GM21423 (cell line): ENCODE measurements around the gene RAB32.
"Not testable (repeated sequence)": the region's sequence is repeated elsewhere in the genome, so short reads cannot be mapped to it uniquely, and the experiment has no call there.

Experiments used
- ATAC-seq: cut with Tn5 transposase; IDR thresholded peaks from one replicate; pipeline ENCODE4 v1.9.1; 2021; ENCODE audit warnings: mild to moderate bottlenecking, moderate library complexity; ENCODE audit not compliant: unreplicated experiment

Gene RAB32

GRCh38 chr6:146543211-146543939 is at the start of gene RAB32:
Gene RAB32, plus strand, starts transcription at chr6:146543833. Its CDS starts 39 bp downstream, at chr6:146543872.
- ATAC-seq, result peak; percentile 81

- ATAC-seq, result no peak
These were observed 45.3 kb upstream of the RAB32 start for GRCh38 chr6:146498309-146498708.

- no peak for ATAC-seq
These were observed 40.5 kb upstream of the RAB32 start for GRCh38 chr6:146503096-146503495.

- ATAC-seq, result no peak
These were observed 28.4 kb upstream of the RAB32 start for GRCh38 chr6:146515212-146515611.

- ATAC-seq, result no peak
These were observed 17.4 kb upstream of the RAB32 start for GRCh38 chr6:146526192-146526591.

GRCh38 chr6:146532702-146533101 is 10.9 kb upstream of the RAB32 start:
- ATAC-seq, result no peak

- ATAC-seq, result no peak
These were observed 787 bp upstream of the RAB32 start for GRCh38 chr6:146542881-146543210.

GRCh38 chr6:146543940-146544615 is 445 bp downstream of the RAB32 start:
- ATAC-seq, result peak; percentile 21

- ATAC-seq, result no peak
These were observed 1.1 kb downstream of the RAB32 start for GRCh38 chr6:146544616-146545182.

GRCh38 chr6:146545581-146545980 is 1.9 kb downstream of the RAB32 start:
- no peak for ATAC-seq

- ATAC-seq, result no peak
These were observed 2.9 kb downstream of the RAB32 start for GRCh38 chr6:146546443-146547043.

- ATAC-seq, result no peak
These were observed 4.3 kb downstream of the RAB32 start for GRCh38 chr6:146547889-146548288.

GRCh38 chr6:146548898-146549374 is 5.3 kb downstream of the RAB32 start:
- ATAC-seq, result no peak

GRCh38 chr6:146550911-146551310 is 7.3 kb downstream of the RAB32 start:
- no peak for ATAC-seq

- no peak for ATAC-seq
These were observed 7.9 kb downstream of the RAB32 start for GRCh38 chr6:146551545-146551944.

- no peak for ATAC-seq
These were observed 9.9 kb downstream of the RAB32 start for GRCh38 chr6:146553377-146554135.

GRCh38 chr6:146560607-146561006 is 17.0 kb downstream of the RAB32 start:
- no peak for ATAC-seq

- not testable (repeated sequence) for ATAC-seq
These were observed 23.0 kb downstream of the RAB32 start for GRCh38 chr6:146566661-146567060.

GRCh38 chr6:146568619-146569018 is 25.0 kb downstream of the RAB32 start:
- ATAC-seq, result not testable (repeated sequence)

- ATAC-seq, result no peak
These were observed 30.6 kb downstream of the RAB32 start for GRCh38 chr6:146574211-146574610.

GRCh38 chr6:146578054-146578453 is 34.4 kb downstream of the RAB32 start:
- ATAC-seq, result no peak
